ENCODE results near the gene SPATA4.
"Not testable (repeated sequence)": the region's sequence is repeated elsewhere in the genome, so short reads cannot be mapped to it uniquely, and the experiment has no call there.

SPATA4 gene

DNA sequence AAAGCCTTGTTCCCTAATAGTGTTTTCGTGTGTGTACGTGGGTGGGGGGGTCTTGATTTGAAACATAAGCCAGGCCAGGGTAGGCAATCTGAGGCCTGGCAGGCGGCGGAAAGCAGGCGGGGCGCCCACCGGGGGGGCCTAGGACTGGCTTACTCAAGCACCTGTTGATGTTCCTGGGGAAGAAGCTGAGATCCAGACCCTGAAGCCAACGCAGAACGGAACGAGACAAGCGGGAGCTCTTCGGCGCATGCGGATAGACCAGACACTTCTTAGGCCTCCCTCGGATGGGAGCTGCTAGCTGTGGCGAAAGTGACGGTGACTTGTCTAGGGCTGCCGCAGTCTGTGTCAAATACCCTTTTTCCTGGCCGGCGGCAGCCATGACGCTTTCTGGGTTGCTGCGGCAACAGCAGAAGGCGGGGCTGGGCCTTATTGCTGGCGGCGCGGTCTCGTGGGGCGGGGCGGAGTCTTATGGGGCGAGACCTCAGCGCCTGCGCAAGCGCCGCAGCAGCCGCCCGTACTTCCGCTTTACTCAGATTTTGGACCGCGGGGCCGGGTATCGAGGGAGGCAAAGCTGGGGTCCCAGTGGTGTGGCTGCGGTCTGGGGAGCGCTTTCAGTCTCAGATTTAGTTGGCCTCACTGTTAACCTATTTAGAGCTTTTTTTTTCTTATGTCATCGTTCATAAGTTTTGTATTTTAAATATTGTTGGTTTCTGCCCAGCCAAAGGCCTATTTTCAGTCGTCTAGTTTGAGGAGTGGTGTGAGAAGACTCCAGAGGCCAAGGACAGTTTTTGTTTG lies at the start of gene SPATA4:
SPATA4 (minus strand) TSS at position 402 of the 795 bp plus-strand sequence; CDS start at position 379, 23 bp downstream.
- DNase-seq = peak; percentile 91 to 92

DNA sequence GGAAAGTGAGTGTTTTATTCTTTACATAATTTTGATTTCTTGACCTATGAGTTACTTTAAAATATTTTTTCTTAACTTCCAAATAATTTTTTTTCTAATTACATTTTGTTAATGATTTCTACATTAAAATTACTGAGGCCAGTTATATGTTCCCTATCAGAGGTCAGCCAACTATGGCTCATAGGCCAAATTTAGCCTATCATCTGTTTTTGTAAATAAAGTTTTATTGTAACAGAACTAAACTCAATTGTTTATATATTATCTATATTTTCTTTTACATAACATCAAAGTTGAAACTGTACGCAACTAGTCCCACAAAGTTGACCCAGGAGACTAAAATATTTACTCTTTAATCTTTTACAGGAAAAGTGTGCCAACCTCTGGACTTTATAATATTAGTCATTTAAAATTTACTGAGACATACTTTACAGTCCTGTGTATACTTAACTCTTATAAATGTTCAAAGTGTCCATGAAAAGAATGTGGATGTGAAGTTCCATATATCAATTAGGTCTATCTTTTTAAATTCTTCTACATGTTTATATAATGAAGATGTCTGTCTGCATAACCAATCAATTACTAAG lies 47.5 kb upstream of the SPATA4 start:
- DNase-seq = no peak

GRCh38 chr4:176241703-176242102 lies 46.3 kb upstream of the SPATA4 start:
- DNase-seq = no peak

GRCh38 chr4:176238826-176239225 lies 43.4 kb upstream of the SPATA4 start:
- DNase-seq = no peak

GRCh38 chr4:176238157-176238610 lies 42.8 kb upstream of the SPATA4 start:
- DNase-seq = no peak

DNA sequence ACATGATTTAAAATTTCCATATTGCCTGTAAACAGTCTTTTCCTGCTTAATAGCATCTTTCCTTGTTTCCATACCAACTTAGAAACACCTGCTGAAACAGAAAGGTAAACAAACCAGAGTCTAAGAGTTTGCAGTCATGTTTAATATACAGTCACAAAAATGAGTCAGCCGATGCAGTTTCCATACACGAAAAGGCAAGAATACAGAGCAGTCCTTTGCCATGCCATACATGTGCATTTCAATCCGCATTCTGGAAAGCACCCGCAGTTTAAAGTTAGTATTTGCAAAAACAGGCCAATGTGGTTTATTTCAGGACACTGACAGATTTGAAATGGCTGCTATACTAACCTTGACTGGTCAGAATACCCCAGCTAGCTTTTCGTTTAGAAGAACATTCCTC lies 41.6 kb upstream of the SPATA4 start:
- no peak for DNase-seq

GRCh38 chr4:176230836-176231235 lies 35.5 kb upstream of the SPATA4 start:
- no peak for DNase-seq

DNA sequence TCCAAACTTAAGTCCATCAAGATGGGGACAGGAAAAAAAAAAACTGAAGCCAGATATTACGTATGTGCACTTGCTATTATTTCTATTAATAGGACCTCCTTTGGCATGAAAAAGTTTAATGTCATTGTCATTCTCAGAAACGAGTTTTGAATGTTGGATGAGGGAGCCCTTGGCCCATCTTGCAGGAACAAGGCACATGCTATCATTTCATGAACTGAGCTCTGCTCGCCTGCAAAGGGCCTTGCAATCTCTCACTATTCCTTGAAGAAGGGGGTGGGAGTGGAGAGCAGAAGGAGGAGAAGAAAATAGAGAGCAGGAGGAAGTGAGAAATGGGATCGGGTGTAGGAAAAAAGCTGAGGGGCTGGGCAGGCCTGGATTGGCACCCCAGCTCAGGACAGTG lies 34.3 kb upstream of the SPATA4 start:
- no peak for DNase-seq

DNA sequence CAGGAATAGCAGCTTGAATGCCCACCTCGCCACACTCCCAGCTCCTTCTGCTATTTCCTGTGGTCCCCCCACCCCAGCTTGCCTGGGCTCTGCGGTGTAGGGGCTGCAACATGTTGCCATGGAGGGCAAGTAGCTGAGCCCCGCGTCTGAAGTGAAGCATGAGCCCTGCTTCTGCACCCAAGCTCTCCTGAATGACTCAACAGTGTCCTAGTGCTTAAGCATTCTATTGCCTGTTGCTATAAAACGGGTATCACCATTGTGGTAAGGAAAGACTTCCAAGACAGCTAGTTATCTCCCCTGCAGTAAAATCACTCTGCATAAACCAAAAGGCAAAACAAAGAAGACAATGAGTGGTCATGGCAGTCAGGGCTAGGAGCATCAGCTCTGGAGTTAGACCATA lies 31.4 kb upstream of the SPATA4 start:
- DNase-seq = no peak

DNA sequence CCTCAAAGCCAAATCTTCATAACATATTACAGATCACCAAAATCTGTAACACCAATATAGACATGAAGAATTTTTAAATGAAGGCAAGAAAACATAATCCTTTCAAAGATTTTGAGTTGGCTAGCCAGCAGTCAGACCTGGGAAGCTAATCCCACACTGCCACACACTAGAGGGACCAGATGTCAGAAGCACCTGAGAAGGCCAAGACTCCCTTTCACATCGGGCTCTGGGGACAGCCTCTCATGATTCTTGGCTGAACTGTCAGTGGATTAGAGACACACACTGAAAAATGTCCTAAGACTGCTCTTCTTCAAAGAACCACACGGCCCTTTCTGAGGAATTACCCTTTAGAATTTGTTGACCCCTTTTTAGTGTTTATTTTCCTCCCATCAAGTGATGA lies 28.2 kb upstream of the SPATA4 start:
- DNase-seq = no peak

GRCh38 chr4:176222149-176222548 lies 26.8 kb upstream of the SPATA4 start:
- no peak for DNase-seq

DNA sequence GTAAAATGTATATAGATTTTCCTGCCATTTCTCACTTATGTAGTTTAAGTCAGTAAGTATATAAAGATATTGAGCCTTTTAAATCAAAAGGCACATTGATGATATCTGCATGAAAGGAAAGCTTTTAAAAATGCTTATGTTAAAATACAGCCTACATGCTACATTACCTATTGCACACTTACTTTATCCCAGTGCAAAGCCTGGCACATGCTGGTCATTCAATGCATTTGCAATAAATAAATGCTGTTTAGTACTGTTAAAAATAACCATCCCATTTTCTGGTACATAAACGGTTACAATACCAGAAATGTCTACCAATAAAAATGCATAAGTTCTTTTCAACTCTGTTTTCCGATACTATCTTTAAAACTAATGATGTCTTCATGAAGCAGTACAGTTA lies 22.1 kb upstream of the SPATA4 start:
- no peak for DNase-seq

DNA sequence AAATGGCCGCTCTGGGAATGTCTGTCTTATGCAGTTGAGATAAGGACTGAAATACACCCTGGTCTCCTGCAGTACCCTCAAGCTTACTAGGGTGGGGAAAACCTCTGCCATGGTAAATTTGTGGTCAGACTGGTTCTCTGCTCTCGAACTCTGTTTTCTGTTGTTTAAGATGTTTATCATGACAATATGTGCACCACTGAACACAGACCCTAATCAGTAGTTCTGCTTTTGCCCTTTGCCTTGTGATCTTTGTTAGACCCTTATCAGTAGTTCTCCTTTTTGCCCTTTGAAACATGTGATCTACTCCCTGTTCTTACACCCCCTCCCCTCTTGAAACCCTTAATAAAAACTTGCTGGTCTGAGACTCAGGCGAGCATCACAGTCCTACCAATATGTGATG lies 17.0 kb upstream of the SPATA4 start:
- not testable (repeated sequence) for DNase-seq

DNA sequence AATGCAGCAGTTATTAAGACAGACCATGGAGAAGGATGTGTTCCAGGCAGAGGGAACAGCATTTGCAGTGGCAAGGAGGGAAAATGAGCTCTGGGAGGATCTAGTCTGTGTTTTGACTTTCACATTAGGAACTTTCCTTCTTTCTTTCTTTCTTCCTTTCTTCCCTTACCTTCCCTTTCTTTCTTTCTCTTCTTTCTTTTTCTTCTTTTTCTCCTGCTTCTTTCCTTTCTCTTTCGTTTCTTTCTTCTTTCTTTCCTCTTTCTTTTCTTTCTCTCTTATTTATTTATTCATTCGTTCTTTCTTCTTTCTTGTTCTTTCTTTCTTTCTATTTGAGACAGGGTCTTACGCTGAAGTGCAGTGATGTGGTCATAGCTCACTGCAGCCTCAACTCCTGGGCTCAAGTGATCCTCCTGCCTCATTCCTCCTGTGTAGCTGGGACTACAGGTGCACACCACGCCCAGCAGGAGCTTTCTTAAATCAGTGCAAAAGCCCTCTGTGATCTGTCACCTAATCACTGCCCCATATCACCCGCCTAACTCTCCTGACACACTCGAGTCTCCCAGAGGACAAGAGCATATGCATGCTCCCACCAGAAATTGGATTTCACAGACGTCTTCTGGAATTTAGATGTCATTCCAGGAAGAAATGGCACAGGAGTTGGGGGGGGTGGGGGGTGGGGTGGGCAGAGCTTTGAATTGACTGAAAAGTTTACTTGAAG lies 15.4 kb upstream of the SPATA4 start:
- no peak for DNase-seq

DNA sequence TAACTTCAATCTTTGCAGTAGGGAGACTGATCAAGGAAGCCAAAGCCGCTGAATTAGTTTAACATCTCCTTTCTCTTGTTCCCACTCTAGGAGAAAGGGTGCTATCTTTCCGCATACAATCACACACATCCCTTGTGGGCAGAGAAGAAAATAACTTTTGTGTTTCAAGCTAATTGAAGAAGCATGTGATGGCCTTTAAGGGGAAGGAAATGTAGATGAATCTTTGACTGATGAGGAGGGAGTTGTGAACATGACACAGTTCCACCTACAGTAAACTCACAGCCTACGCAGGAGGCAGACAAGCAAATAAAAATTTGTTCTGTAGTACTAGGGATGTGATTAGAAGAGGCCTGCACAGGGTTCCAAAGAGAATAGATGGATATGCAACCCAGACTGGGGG lies 14.7 kb upstream of the SPATA4 start:
- no peak for DNase-seq

DNA sequence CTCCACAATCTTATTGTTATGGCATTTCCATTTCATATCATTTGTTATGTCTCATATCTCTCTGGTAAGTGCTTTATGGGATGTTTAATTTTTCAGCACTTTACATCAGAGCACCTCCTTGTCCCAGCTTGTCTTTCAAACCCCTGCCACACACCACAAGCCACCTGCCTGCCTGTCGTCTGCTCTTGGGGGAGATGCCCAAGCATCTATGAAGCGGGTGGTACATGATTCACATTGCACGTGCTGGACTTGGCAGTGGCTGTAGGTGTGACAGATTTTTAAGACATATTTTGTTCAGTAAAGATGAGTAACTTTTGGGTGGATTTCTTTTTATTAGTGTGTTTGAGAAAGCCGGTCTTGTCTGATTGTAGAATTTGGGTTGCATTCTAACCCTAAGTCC lies 14.2 kb upstream of the SPATA4 start:
- no peak for DNase-seq

DNA sequence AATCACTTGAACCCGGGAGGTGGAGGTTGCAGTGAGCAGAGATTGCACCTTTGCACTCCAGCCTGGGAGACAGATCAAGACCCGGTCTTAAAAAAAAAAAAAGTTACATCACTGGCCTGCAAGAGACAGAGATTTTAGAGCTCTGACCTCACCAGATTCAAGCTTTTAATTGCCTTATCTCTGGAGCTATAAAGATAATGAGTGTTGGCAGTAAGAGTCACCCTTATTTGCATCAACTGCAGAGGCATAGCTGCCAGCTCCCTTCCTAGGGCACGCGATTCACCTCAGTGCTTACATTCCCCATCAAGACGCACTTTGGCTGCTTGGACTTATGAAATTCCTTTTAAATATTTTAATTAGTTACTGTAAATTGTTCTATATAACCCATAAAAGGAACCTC lies 12.5 kb upstream of the SPATA4 start:
- DNase-seq = no peak

GRCh38 chr4:176205299-176205698 lies 9.9 kb upstream of the SPATA4 start:
- no peak for DNase-seq

DNA sequence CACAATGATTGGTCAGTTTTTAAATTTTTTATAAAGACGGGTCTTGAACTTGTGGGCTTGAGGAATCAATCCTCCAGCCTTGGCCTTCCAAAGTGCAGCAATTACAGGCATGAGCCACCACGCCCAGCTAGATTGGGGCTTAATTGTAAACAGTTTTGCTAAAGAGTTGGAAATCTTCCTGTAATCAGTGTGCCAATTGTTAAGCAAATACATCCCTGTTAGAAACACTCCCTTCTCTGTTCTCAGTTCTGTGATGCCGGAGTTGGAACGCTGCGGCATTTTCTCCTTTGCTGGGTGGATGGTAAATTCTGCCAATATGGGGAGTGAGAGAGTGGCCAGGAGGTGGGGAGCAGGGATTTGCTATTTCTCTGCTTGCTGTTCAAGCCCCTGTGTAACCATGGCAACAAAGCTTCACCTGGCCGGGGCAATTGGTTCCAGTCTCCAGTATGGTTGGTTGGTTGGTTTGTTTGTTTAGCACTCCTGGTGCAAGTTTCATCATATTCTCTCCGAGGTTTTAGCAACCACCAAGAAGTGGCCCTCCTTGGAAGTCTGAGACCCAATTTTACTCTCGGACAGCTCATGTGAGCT lies 3.0 kb upstream of the SPATA4 start:
- DNase-seq = no peak

GRCh38 chr4:176193938-176194337 lies 1.4 kb downstream of the SPATA4 start:
- peak; percentile 25 to 36 for DNase-seq

- DNase-seq = no peak
These were observed 2.3 kb downstream of the SPATA4 start for GRCh38 chr4:176193126-176193525.

DNA sequence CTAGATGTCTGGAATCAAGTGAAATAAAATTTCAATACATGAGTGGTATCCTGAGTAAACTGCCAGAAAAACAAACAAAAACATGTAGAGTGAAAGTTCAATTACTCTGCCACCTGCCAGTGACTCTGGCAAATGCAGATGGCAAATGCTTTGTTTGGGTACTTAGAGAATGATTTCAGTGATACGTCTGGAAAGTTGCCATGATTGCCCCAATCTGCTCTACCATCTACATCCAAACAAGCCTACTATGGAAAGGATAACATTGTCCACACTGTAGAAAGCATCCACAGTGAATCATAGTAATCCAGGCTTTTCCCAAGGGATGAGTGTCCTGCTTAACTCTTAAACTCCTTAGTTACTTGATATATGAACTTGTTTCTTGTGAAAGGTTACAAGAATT lies 3.4 kb downstream of the SPATA4 start:
- DNase-seq = no peak
